ENCODE measurements around the gene CADPS.

CADPS gene

DNA sequence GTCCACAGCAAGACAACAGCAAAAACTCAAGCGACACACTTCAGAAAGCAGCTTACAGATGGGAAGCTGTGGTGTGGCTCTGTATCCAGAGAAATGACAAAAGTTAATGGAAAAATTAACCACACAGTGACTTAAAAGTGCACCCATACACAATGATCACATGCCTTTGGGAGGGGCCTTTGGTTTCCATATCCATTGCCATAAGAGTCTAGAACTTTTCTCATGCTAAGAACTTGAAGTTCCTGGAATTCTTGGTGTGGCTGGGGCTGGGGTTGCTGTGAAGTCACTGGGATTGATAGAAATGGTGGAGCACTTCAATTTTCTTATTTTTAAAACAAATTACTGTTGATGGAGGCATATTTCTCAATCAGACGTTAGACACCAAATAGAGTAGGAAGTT is 393.3 kb downstream of the CADPS start:
- H3K27ac ChIP-seq (ENCODE audit: low read depth, low read length): no peak overlapping the region
- no peak overlapping the region for H3K9ac ChIP-seq (ENCODE audit: low read depth in 1 of 2, low read length in 2 of 2)

GRCh38 chr3:62480056-62480455 is 395.2 kb downstream of the CADPS start:
- H3K9me3 ChIP-seq (ENCODE audit: control insufficient read depth in 1 of 2, low read length in 2 of 2): no peaks in the 10 kb centered on the region
- no peaks in the 10 kb centered on the region for H3K27me3 ChIP-seq (ENCODE audit: control insufficient read depth in 1 of 2, insufficient read depth in 2 of 2, low read length in 2 of 2)
- no peaks in the 10 kb centered on the region for H3K4me1 ChIP-seq (ENCODE audit: control insufficient read depth in 1 of 2, insufficient read depth in 2 of 2, low read length in 2 of 2)
- H3K9ac ChIP-seq (ENCODE audit: low read depth in 1 of 2, low read length in 2 of 2): no peak overlapping the region
- H3K27ac ChIP-seq (ENCODE audit: low read depth, low read length): no peak overlapping the region
- H3K4me3 ChIP-seq (ENCODE audit: low read depth in 1 of 2, low read length in 2 of 2): no peak overlapping the region
- H3K36me3 ChIP-seq (ENCODE audit: control insufficient read depth in 1 of 2, insufficient read depth in 2 of 2, low read length in 2 of 2): no peaks in the 10 kb centered on the region

More for the DNA sequence above, 393.3 kb downstream of the CADPS start:
- Histone ChIP-seq H3K4me1 (ENCODE audit: control insufficient read depth in 1 of 2, insufficient read depth in 2 of 2, low read length in 2 of 2) (no peaks in the 10 kb centered on the region), H3K4me3 (ENCODE audit: low read depth in 1 of 2, low read length in 2 of 2) (no peak overlapping the region), H3K27me3 (ENCODE audit: control insufficient read depth in 1 of 2, insufficient read depth in 2 of 2, low read length in 2 of 2) (no peaks in the 10 kb centered on the region), H3K9me3 (ENCODE audit: control insufficient read depth in 1 of 2, low read length in 2 of 2) (no peaks in the 10 kb centered on the region), H3K36me3 (ENCODE audit: control insufficient read depth in 1 of 2, insufficient read depth in 2 of 2, low read length in 2 of 2) (no peaks in the 10 kb centered on the region)

DNA sequence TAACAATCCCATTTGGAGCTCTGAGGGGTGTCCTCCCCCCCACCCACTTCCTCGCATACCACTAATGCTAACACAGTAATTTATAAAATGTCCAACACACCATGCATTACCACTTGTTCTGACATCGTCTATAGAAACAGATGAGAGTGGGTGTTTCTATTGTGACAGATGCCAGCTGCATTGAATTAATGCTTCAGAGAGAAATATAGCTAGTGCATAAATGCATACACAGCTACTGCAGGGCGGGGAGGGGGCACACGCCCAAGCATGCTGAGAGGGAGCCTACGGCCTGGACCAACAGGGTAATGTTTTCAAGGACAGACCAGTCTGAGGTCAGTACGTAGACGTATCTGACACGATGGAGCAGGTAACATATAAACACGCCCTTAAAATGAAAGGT is 395.9 kb downstream of the CADPS start:
- no peaks in the 10 kb centered on the region for H3K27me3 ChIP-seq (ENCODE audit: control insufficient read depth in 1 of 2, insufficient read depth in 2 of 2, low read length in 2 of 2)
- H3K9ac ChIP-seq (ENCODE audit: low read depth in 1 of 2, low read length in 2 of 2): no peak overlapping the region
- no peak overlapping the region for H3K27ac ChIP-seq (ENCODE audit: low read depth, low read length)
- H3K9me3 ChIP-seq (ENCODE audit: control insufficient read depth in 1 of 2, low read length in 2 of 2): no peaks in the 10 kb centered on the region
- no peaks in the 10 kb centered on the region for H3K36me3 ChIP-seq (ENCODE audit: control insufficient read depth in 1 of 2, insufficient read depth in 2 of 2, low read length in 2 of 2)
- H3K4me1 ChIP-seq (ENCODE audit: control insufficient read depth in 1 of 2, insufficient read depth in 2 of 2, low read length in 2 of 2): no peaks in the 10 kb centered on the region
- H3K4me3 ChIP-seq (ENCODE audit: low read depth in 1 of 2, low read length in 2 of 2): no peak overlapping the region

- H3K4me3 ChIP-seq (ENCODE audit: low read depth in 1 of 2, low read length in 2 of 2): no peak overlapping the region
- no peak overlapping the region for H3K9ac ChIP-seq (ENCODE audit: low read depth in 1 of 2, low read length in 2 of 2)
- H3K9me3 ChIP-seq (ENCODE audit: control insufficient read depth in 1 of 2, low read length in 2 of 2): no peaks in the 10 kb centered on the region
- H3K4me1 ChIP-seq (ENCODE audit: control insufficient read depth in 1 of 2, insufficient read depth in 2 of 2, low read length in 2 of 2): no peaks in the 10 kb centered on the region
- H3K27me3 ChIP-seq (ENCODE audit: control insufficient read depth in 1 of 2, insufficient read depth in 2 of 2, low read length in 2 of 2): no peaks in the 10 kb centered on the region
- no peak overlapping the region for H3K27ac ChIP-seq (ENCODE audit: low read depth, low read length)
- no peaks in the 10 kb centered on the region for H3K36me3 ChIP-seq (ENCODE audit: control insufficient read depth in 1 of 2, insufficient read depth in 2 of 2, low read length in 2 of 2)
Observed at GRCh38 chr3:62475306-62475705, 399.9 kb downstream of the CADPS start.

- Histone ChIP-seq H3K4me3 (ENCODE audit: low read depth in 1 of 2, low read length in 2 of 2) (no peak overlapping the region), H3K9me3 (ENCODE audit: control insufficient read depth in 1 of 2, low read length in 2 of 2) (no peaks in the 10 kb centered on the region), H3K27ac (ENCODE audit: low read depth, low read length) (no peak overlapping the region), H3K4me1 (ENCODE audit: control insufficient read depth in 1 of 2, insufficient read depth in 2 of 2, low read length in 2 of 2) (no peaks in the 10 kb centered on the region), H3K9ac (ENCODE audit: low read depth in 1 of 2, low read length in 2 of 2) (no peak overlapping the region), H3K36me3 (ENCODE audit: control insufficient read depth in 1 of 2, insufficient read depth in 2 of 2, low read length in 2 of 2) (no peaks in the 10 kb centered on the region), H3K27me3 (ENCODE audit: control insufficient read depth in 1 of 2, insufficient read depth in 2 of 2, low read length in 2 of 2) (no peaks in the 10 kb centered on the region)
Observed at GRCh38 chr3:62467966-62468722, 407.1 kb downstream of the CADPS start.

DNA sequence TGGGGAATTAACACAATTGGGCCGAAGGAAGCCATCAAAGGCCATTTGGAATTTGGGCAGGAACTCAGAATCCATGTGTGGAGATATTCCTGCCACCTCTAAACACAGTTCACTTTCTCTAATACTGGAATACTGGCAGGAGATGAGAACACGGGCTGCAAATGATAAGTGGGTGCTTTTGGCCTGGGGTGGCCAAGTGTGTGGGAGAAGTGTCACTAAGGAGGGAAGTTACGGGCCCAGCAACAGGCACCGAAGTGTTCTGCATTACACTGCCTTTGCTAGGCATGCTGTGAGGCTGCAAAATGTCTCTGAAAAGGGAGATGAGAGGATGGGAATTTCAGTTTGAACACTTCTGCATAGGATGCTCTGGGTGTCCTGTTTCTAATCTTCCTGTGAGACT is 412.4 kb downstream of the CADPS start:
- Histone ChIP-seq H3K27me3 (ENCODE audit: control insufficient read depth in 1 of 2, insufficient read depth in 2 of 2, low read length in 2 of 2) (no peaks in the 10 kb centered on the region), H3K4me3 (ENCODE audit: low read depth in 1 of 2, low read length in 2 of 2) (no peak overlapping the region), H3K9ac (ENCODE audit: low read depth in 1 of 2, low read length in 2 of 2) (no peak overlapping the region), H3K36me3 (ENCODE audit: control insufficient read depth in 1 of 2, insufficient read depth in 2 of 2, low read length in 2 of 2) (no peaks in the 10 kb centered on the region), H3K27ac (ENCODE audit: low read depth, low read length) (no peak overlapping the region), H3K9me3 (ENCODE audit: control insufficient read depth in 1 of 2, low read length in 2 of 2) (no peaks in the 10 kb centered on the region), H3K4me1 (ENCODE audit: control insufficient read depth in 1 of 2, insufficient read depth in 2 of 2, low read length in 2 of 2) (no peaks in the 10 kb centered on the region)

- no peaks in the 10 kb centered on the region for H3K9me3 ChIP-seq (ENCODE audit: control insufficient read depth in 1 of 2, low read length in 2 of 2)
- no peaks in the 10 kb centered on the region for H3K27me3 ChIP-seq (ENCODE audit: control insufficient read depth in 1 of 2, insufficient read depth in 2 of 2, low read length in 2 of 2)
- H3K4me3 ChIP-seq (ENCODE audit: low read depth in 1 of 2, low read length in 2 of 2): no peak overlapping the region
- H3K9ac ChIP-seq (ENCODE audit: low read depth in 1 of 2, low read length in 2 of 2): no peak overlapping the region
- no peaks in the 10 kb centered on the region for H3K36me3 ChIP-seq (ENCODE audit: control insufficient read depth in 1 of 2, insufficient read depth in 2 of 2, low read length in 2 of 2)
- no peak overlapping the region for H3K27ac ChIP-seq (ENCODE audit: low read depth, low read length)
- H3K4me1 ChIP-seq (ENCODE audit: control insufficient read depth in 1 of 2, insufficient read depth in 2 of 2, low read length in 2 of 2): no peaks in the 10 kb centered on the region
Observed at GRCh38 chr3:62462104-62462762, 413.0 kb downstream of the CADPS start.

DNA sequence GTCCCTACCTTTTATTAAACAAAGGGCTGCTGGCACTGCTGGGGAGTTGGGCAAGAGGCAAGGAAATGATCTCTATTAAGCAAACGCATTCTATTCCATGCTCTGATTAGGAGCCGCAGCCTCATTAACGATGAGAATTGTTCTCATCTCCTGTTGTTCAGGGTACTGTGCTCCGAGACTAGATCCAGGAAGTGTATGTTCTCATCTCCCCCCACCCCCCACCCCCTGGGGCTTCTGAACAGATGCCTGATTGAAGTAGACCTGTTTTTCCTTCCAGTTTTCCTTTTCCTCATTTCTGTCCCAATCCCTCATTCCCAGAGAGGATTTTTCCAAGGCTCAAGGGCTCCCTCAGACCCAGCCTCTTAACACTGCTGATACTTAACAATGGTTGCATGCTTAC is 420.3 kb downstream of the CADPS start:
- Histone ChIP-seq H3K9ac (ENCODE audit: low read depth in 1 of 2, low read length in 2 of 2) (no peak overlapping the region), H3K4me1 (ENCODE audit: control insufficient read depth in 1 of 2, insufficient read depth in 2 of 2, low read length in 2 of 2) (no peaks in the 10 kb centered on the region), H3K27me3 (ENCODE audit: control insufficient read depth in 1 of 2, insufficient read depth in 2 of 2, low read length in 2 of 2) (no peaks in the 10 kb centered on the region), H3K27ac (ENCODE audit: low read depth, low read length) (no peak overlapping the region), H3K9me3 (ENCODE audit: control insufficient read depth in 1 of 2, low read length in 2 of 2) (no peaks in the 10 kb centered on the region), H3K4me3 (ENCODE audit: low read depth in 1 of 2, low read length in 2 of 2) (no peak overlapping the region), H3K36me3 (ENCODE audit: control insufficient read depth in 1 of 2, insufficient read depth in 2 of 2, low read length in 2 of 2) (no peaks in the 10 kb centered on the region)

DNA sequence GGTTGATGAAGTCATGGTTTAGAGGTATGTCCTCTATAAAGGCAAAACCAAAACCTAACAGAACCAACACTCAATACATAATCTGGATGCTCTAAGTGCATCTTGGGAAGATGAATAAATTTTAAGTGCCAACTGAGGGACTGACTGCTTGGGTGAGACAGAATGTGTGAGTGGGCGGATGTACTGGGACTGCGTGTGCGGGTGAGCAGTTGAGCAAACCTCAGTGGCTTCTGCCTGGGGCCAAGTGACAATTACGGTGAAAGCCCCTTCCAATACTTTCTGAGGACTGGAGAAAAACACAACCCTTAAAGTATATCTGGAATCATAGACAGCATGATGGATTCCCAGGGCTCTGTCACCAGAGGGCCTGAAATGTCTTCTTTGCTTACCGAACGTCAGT is 421.8 kb downstream of the CADPS start:
- Histone ChIP-seq H3K9me3 (ENCODE audit: control insufficient read depth in 1 of 2, low read length in 2 of 2) (no peaks in the 10 kb centered on the region), H3K4me1 (ENCODE audit: control insufficient read depth in 1 of 2, insufficient read depth in 2 of 2, low read length in 2 of 2) (no peaks in the 10 kb centered on the region), H3K36me3 (ENCODE audit: control insufficient read depth in 1 of 2, insufficient read depth in 2 of 2, low read length in 2 of 2) (no peaks in the 10 kb centered on the region), H3K4me3 (ENCODE audit: low read depth in 1 of 2, low read length in 2 of 2) (no peak overlapping the region), H3K27ac (ENCODE audit: low read depth, low read length) (no peak overlapping the region), H3K27me3 (ENCODE audit: control insufficient read depth in 1 of 2, insufficient read depth in 2 of 2, low read length in 2 of 2) (no peaks in the 10 kb centered on the region), H3K9ac (ENCODE audit: low read depth in 1 of 2, low read length in 2 of 2) (no peak overlapping the region)

DNA sequence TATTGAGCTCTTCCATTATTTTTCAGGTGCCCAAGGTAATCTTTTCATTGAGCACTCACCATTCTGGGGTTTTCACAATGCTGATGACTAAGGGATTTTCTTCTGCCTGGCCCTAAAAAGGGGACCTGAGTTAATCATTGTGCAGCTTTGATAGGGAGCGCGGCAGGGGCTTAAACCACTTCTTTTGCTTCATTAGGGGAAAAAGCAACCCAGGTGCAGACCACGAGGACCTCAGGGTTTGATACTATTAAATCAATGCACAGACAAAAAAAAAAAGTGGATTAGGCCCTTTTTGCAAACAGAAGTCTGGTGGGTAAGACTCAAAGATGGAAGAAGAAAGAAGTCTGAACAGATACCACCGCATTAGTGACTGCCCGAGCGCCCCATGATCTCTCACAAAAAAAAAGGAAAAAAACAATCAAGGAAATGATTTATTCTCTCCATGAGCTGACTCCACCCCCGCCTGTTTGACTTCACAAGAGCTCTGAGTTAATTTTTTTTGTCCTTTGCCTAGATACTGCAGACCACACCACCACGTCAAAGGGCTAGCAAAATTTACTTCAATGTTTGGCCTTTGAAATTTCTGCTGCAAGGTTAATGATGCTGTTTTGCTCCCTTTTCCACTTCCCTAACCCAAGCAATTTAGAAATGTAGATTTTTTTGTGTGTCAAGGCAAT is 423.9 kb downstream of the CADPS start:
- Histone ChIP-seq H3K27ac (ENCODE audit: low read depth, low read length) (no peak overlapping the region), H3K36me3 (ENCODE audit: control insufficient read depth in 1 of 2, insufficient read depth in 2 of 2, low read length in 2 of 2) (no peaks in the 10 kb centered on the region)

More for the DNA sequence above, 423.9 kb downstream of the CADPS start:
- no peaks in the 10 kb centered on the region for H3K9me3 ChIP-seq (ENCODE audit: control insufficient read depth in 1 of 2, low read length in 2 of 2)
- H3K27me3 ChIP-seq (ENCODE audit: control insufficient read depth in 1 of 2, insufficient read depth in 2 of 2, low read length in 2 of 2): no peaks in the 10 kb centered on the region
- H3K4me1 ChIP-seq (ENCODE audit: control insufficient read depth in 1 of 2, insufficient read depth in 2 of 2, low read length in 2 of 2): no peaks in the 10 kb centered on the region
- H3K4me3 ChIP-seq (ENCODE audit: low read depth in 1 of 2, low read length in 2 of 2): no peak overlapping the region
- no peak overlapping the region for H3K9ac ChIP-seq (ENCODE audit: low read depth in 1 of 2, low read length in 2 of 2)

All from duodenal mucosa (tissue), 2 donors.